GM23338 (cell line): Measurements from ENCODE around the gene MYOF. TPM values are rescaled to one million over a fixed set of nuclear protein-coding genes. Genes with fewer than 3 reads are reported as not detected.

Experiments
- ATAC-seq: fragments of 200-7000 bp; cut with Tn5 transposase; 3 replicates; pipeline ENCODE4 v1.9.1; 2020
- DNase-seq: peaks from one replicate; pipeline ENCODE4 v3.0.0-alpha.2; 2015; ENCODE audit warnings: low spot score
- H2AFZ ChIP-seq: fragments of 200-600 bp; sonication (generic); 2 replicates; pipeline ENCODE4 v1.8.0; 2016; ENCODE audit warnings: antibody characterized with exemption, mild to moderate bottlenecking, moderate library complexity
- H3F3A ChIP-seq: fragments of 200-600 bp; sonication (generic); replicated peaks from 2 replicates; pipeline ENCODE4 v1.8.0; 2017; ENCODE audit warnings: antibody characterized with exemption, mixed run types, low read depth
- H3K27ac ChIP-seq: fragments of 200-600 bp; sonication (generic); 2 replicates; pipeline ENCODE4 v1.6.1; 2016; ENCODE audit warnings: low read depth
- H3K27me3 ChIP-seq: fragments of 200-600 bp; sonication (generic); 2 replicates; pipeline ENCODE4 v1.8.0; 2016; ENCODE audit warnings: mild to moderate bottlenecking, mixed run types, moderate library complexity; ENCODE audit not compliant: insufficient read depth
- H3K36me3 ChIP-seq: fragments of 200-600 bp; sonication (generic); 2 replicates; pipeline ENCODE4 v1.8.0; 2016; ENCODE audit warnings: mild to moderate bottlenecking; ENCODE audit not compliant: insufficient read depth
- H3K4me1 ChIP-seq: fragments of 200-600 bp; sonication (generic); 2 replicates; pipeline ENCODE4 v1.8.0; 2016; ENCODE audit warnings: mild to moderate bottlenecking, moderate library complexity; ENCODE audit not compliant: insufficient read depth
- H3K4me2 ChIP-seq: fragments of 200-600 bp; sonication (generic); 2 replicates; pipeline ENCODE4 v1.7.1; 2017; ENCODE audit warnings: mixed run types
- H3K4me3 ChIP-seq: fragments of 200-600 bp; sonication (generic); 2 replicates; pipeline ENCODE4 v1.6.1; 2016; ENCODE audit warnings: mixed run types
- H3K79me2 ChIP-seq: fragments of 200-600 bp; sonication (generic); replicated peaks from 2 replicates; pipeline ENCODE4 v1.8.0; 2017; ENCODE audit warnings: mild to moderate bottlenecking; ENCODE audit not compliant: insufficient read depth
- H3K9me2 ChIP-seq: fragments of 200-600 bp; sonication (generic); 2 replicates; pipeline ENCODE4 v1.8.0; 2017; ENCODE audit not compliant: insufficient read depth
- H4K20me1 ChIP-seq: fragments of 200-600 bp; sonication (generic); replicated peaks from 2 replicates; pipeline ENCODE4 v1.8.0; 2017; ENCODE audit warnings: mild to moderate bottlenecking; ENCODE audit not compliant: insufficient read depth
- H3K27ac Mint-ChIP-seq: 2 replicates; pipeline ENCODE4 v1.8.0; 2020; ENCODE audit warnings: inconsistent platforms, mild to moderate bottlenecking, moderate library complexity, mixed read lengths
- H3K27me3 Mint-ChIP-seq: 3 replicates; pipeline ENCODE4 v1.8.0; 2022; ENCODE audit warnings: low read depth, mild to moderate bottlenecking, moderate library complexity, mixed read lengths, inconsistent platforms; ENCODE audit not compliant: insufficient read depth, poor library complexity
- H3K36me3 Mint-ChIP-seq: 3 replicates; pipeline ENCODE4 v1.8.0; 2021; ENCODE audit warnings: low read depth, mild to moderate bottlenecking, inconsistent platforms, moderate library complexity, mixed read lengths
- H3K4me1 Mint-ChIP-seq: 3 replicates; pipeline ENCODE4 v1.8.0; 2020; ENCODE audit warnings: mild to moderate bottlenecking, inconsistent platforms, mixed read lengths
- H3K4me3 Mint-ChIP-seq: 3 replicates; pipeline ENCODE4 v1.8.0; 2021; ENCODE audit warnings: moderate library complexity, mild to moderate bottlenecking, inconsistent platforms, mixed read lengths
- H3K9me3 Mint-ChIP-seq: 3 replicates; pipeline ENCODE4 v1.8.0; 2020; ENCODE audit warnings: moderate library complexity, mild to moderate bottlenecking, inconsistent platforms, mixed read lengths
- ETS1 ChIP-seq: IDR thresholded peaks from 2 replicates; pipeline ENCODE4 v1.6.1; 2016; ENCODE audit warnings: antibody characterized with exemption
- polyA plus RNA-seq: library from polyadenylated mRNA; unstranded; fragments of >200 nt; fragmentation: Nextera tagmentation; extraction: Ambion mirVana; gene quantifications from 2 replicates; pipeline ENCODE4 v1.2.1, GENCODE V29; 2016
- total RNA-seq: library from RNA; depleted of rRNA; stranded (reverse); fragments of >200 nt; shearing (Covaris generic); gene quantifications from 2 replicates; pipeline ENCODE4 v1.2.3, GENCODE V29; 2014
- TF ChIP-seq, protein P1 (sequence below): fragments of 250-450 bp; sonication (Bioruptor Pico); IDR thresholded peaks from 2 replicates; pipeline ENCODE4 v1.5.0; 2020; ENCODE audit warnings: mild to moderate bottlenecking, moderate library complexity

The MYOF gene
- total and polyA plus RNA-seq, 2 experiments from 2014 or later = 0.82 to 1.4 TPM

DNA sequence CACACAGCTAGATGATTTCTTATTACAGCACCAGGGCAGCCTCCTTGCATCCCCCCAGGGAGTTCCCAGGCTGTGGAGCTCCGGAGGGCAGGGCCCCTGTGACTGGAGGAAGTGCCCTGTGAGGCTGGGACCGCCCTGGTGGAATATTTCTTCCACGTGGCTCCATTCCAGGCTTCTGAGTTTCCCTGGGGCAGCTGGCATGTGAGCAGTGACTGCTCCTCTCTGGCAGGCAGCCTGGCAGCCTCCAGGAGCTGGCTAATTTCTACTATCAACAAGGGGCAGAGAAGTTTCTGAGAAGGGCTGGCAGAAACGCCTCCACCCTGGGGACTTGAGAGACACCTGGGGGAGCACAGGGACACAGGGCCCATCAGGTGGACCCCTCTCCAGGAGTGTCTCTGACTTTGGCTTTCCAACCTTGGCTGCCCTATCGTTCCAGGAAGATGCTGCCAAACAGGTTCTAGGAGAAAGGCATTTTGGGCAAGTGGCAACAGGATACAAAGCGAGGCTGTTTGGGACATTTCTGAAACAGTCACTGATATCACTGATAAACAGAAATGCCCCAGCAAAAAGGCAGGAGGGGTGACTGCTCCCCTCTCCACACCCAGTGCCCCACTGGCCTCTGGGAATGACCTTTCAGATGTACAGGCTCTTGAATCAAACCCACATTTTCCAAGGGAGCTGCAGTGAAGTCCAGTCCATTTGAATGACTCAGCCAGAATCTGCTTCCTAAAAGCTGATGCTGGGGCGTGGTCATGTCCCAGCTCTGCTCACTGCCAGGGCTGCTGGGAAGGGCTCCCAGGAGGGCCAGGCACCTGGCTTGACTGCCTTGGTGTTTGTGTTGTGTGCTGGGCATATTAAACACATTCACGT lies 16.1 kb downstream of the MYOF start (continued):
- TF ChIP-seq, protein P1, sequence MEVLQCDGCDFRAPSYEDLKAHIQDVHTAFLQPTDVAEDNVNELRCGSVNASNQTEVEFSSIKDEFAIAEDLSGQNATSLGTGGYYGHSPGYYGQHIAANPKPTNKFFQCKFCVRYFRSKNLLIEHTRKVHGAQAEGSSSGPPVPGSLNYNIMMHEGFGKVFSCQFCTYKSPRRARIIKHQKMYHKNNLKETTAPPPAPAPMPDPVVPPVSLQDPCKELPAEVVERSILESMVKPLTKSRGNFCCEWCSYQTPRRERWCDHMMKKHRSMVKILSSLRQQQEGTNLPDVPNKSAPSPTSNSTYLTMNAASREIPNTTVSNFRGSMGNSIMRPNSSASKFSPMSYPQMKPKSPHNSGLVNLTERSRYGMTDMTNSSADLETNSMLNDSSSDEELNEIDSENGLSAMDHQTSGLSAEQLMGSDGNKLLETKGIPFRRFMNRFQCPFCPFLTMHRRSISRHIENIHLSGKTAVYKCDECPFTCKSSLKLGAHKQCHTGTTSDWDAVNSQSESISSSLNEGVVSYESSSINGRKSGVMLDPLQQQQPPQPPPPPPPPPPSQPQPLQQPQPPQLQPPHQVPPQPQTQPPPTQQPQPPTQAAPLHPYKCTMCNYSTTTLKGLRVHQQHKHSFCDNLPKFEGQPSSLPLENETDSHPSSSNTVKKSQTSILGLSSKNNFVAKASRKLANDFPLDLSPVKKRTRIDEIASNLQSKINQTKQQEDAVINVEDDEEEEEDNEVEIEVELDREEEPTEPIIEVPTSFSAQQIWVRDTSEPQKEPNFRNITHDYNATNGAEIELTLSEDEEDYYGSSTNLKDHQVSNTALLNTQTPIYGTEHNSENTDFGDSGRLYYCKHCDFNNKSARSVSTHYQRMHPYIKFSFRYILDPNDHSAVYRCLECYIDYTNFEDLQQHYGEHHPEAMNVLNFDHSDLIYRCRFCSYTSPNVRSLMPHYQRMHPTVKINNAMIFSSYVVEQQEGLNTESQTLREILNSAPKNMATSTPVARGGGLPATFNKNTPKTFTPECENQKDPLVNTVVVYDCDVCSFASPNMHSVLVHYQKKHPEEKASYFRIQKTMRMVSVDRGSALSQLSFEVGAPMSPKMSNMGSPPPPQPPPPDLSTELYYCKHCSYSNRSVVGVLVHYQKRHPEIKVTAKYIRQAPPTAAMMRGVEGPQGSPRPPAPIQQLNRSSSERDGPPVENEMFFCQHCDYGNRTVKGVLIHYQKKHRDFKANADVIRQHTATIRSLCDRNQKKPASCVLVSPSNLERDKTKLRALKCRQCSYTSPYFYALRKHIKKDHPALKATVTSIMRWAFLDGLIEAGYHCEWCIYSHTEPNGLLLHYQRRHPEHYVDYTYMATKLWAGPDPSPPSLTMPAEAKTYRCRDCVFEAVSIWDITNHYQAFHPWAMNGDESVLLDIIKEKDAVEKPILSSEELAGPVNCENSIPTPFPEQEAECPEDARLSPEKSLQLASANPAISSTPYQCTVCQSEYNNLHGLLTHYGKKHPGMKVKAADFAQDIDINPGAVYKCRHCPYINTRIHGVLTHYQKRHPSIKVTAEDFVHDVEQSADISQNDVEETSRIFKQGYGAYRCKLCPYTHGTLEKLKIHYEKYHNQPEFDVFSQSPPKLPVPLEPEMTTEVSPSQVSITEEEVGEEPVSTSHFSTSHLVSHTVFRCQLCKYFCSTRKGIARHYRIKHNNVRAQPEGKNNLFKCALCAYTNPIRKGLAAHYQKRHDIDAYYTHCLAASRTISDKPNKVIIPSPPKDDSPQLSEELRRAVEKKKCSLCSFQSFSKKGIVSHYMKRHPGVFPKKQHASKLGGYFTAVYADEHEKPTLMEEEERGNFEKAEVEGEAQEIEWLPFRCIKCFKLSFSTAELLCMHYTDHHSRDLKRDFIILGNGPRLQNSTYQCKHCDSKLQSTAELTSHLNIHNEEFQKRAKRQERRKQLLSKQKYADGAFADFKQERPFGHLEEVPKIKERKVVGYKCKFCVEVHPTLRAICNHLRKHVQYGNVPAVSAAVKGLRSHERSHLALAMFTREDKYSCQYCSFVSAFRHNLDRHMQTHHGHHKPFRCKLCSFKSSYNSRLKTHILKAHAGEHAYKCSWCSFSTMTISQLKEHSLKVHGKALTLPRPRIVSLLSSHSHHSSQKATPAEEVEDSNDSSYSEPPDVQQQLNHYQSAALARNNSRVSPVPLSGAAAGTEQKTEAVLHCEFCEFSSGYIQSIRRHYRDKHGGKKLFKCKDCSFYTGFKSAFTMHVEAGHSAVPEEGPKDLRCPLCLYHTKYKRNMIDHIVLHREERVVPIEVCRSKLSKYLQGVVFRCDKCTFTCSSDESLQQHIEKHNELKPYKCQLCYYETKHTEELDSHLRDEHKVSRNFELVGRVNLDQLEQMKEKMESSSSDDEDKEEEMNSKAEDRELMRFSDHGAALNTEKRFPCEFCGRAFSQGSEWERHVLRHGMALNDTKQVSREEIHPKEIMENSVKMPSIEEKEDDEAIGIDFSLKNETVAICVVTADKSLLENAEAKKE = no peak

GRCh38 chr10:93464776-93465388 lies 17.3 kb downstream of the MYOF start:
- ATAC-seq = no peak
- Histone ChIP-seq H3K27ac (no peak overlapping the region), H2AFZ (no peak overlapping the region), H4K20me1 (no peaks in the 10 kb centered on the region), H3K4me3 (no peak overlapping the region), H3K27me3 (no peaks in the 10 kb centered on the region), H3K4me1 (no peaks in the 10 kb centered on the region), H3K79me2 (no peaks in the 10 kb centered on the region), H3K4me2 (no peak overlapping the region), H3K9me2 (no peaks in the 10 kb centered on the region), H3K36me3 (no peaks in the 10 kb centered on the region), H3F3A (no peaks in the 10 kb centered on the region)
- no peak overlapping the region for H3K4me3 Mint-ChIP-seq
- DNase-seq = no peak
- H3K27ac Mint-ChIP-seq = no peak overlapping the region
- no peak for TF ChIP-seq ETS1
- peaks cover 4% of the 10 kb centered on the region; the same call in 1 of the 3 replicates for H3K4me1 Mint-ChIP-seq
- peaks cover 4% of the 10 kb centered on the region for H3K27me3 Mint-ChIP-seq
- H3K36me3 Mint-ChIP-seq = no peaks in the 10 kb centered on the region
- H3K9me3 Mint-ChIP-seq = no peaks in the 10 kb centered on the region
